Endothelial cell of umbilical vein (primary cell): ENCODE data around the gene RAP1GAP. TPM values are rescaled to one million over a fixed set of nuclear protein-coding genes. Genes with fewer than 3 reads are reported as not detected.

Experiments
- BruUV-seq: library from RNA; stranded (reverse); fragments of 400-500 nt; replicated peaks from 2 replicates; lab custom pipeline; 2021; lab: Mats Ljungman, UMichigan
- CTCF ChIA-PET: fragments of 300-600, 350-600 bp; sonication (Branson Sonifier 250); formaldehyde crosslinking; loops from one replicate; lab custom pipeline; 2021; ENCODE audit warnings: antibody characterized with exemption, inconsistent platforms; lab: Charles Lee
- POLR2A ChIA-PET: fragments of 300-600, 350-600 bp; sonication (Branson Sonifier 250); formaldehyde crosslinking; loops from one replicate; lab custom pipeline; 2021; ENCODE audit warnings: antibody characterized with exemption, inconsistent platforms; lab: Charles Lee
- DNase-seq: peaks from one replicate; pipeline ENCODE4 v3.0.0-alpha.2; 2011; ENCODE audit warnings: low read depth, low spot score
- FAIRE-seq: peaks from 2 replicates; lab custom pipeline; 2011; peaks lifted over from hg19 to GRCh38; lab: Jason Lieb, UNC
- H2AFZ ChIP-seq: 2 replicates; pipeline ENCODE4 v1.6.0; 2012; ENCODE audit warnings: low read depth, low read length, control low read depth, inconsistent platforms
- H3K27ac ChIP-seq: 2 replicates; pipeline ENCODE4 v1.5.1; 2011; ENCODE audit warnings: low read depth, mild to moderate bottlenecking, control low read depth, low read length, moderate library complexity; ENCODE audit not compliant: insufficient read depth
- H3K27me3 ChIP-seq, 2 experiments: 2 replicates each; pipeline versions ENCODE4 v1.6.0 to v1.6.1; 2011; ENCODE audit warnings: low read length in 2 of 2, mixed read lengths in 1 of 2; ENCODE audit not compliant: control insufficient read depth in 2 of 2, insufficient read depth in 2 of 2
- H3K36me3 ChIP-seq, 2 experiments: 2 replicates in 1 of 2; 3 replicates in 1 of 2; pipeline ENCODE4 v1.5.1; 2011; ENCODE audit warnings: low read length in 2 of 2, mild to moderate bottlenecking in 1 of 2, moderate library complexity in 1 of 2; ENCODE audit not compliant: control insufficient read depth in 2 of 2, insufficient read depth in 2 of 2; ENCODE audit errors: extremely low read depth in 1 of 2
- H3K4me1 ChIP-seq: 3 replicates; pipeline ENCODE4 v1.5.1; 2011; ENCODE audit warnings: mild to moderate bottlenecking, low read length; ENCODE audit not compliant: control insufficient read depth, insufficient read depth; ENCODE audit errors: extremely low read depth
- H3K4me2 ChIP-seq: 2 replicates; pipeline ENCODE4 v1.6.1; 2011; ENCODE audit warnings: low read length, control low read depth, mixed read lengths; ENCODE audit not compliant: insufficient read depth
- H3K4me3 ChIP-seq, 3 experiments: fragments of 200-600 bp in 1 of 3; sonication (generic), shearing (Covaris generic) in 1 of 3; replicated peaks in 1 of 3; 2 replicates each; pipeline ENCODE4 v1.5.1; 2011 to 2016; ENCODE audit warnings: control low read depth in 3 of 3, low read length in 3 of 3, mild to moderate bottlenecking in 2 of 3, inconsistent platforms in 1 of 3, low read depth in 1 of 3, moderate library complexity in 1 of 3; ENCODE audit not compliant: insufficient read depth in 1 of 3
- H3K79me2 ChIP-seq: 2 replicates; pipeline ENCODE4 v1.6.0; 2012; ENCODE audit warnings: low read length, inconsistent platforms; ENCODE audit not compliant: control insufficient read depth, insufficient read depth
- H3K9ac ChIP-seq: replicated peaks from 2 replicates; pipeline ENCODE3; 2011; ENCODE audit warnings: low read length, control low read depth; ENCODE audit not compliant: insufficient read depth; ENCODE audit errors: extremely low read depth
- H3K9me1 ChIP-seq: replicated peaks from 3 replicates; pipeline ENCODE4 v1.6.0; 2011; ENCODE audit warnings: mild to moderate bottlenecking, low read length; ENCODE audit not compliant: control insufficient read depth, insufficient read depth; ENCODE audit errors: extremely low read depth
- H3K9me3 ChIP-seq: replicated peaks from 2 replicates; pipeline ENCODE4 v1.5.1; 2012; ENCODE audit warnings: low read length, inconsistent platforms; ENCODE audit not compliant: control insufficient read depth, insufficient read depth
- H4K20me1 ChIP-seq: replicated peaks from 2 replicates; pipeline ENCODE3; 2011; ENCODE audit warnings: mild to moderate bottlenecking, low read length; ENCODE audit not compliant: control insufficient read depth, insufficient read depth; ENCODE audit errors: extremely low read depth
- EZH2 ChIP-seq: IDR thresholded peaks from 2 replicates; pipeline ENCODE4 v1.6.1; 2012; ENCODE audit warnings: borderline replicate concordance, low read depth, mild to moderate bottlenecking, moderate library complexity, low read length, inconsistent platforms; ENCODE audit not compliant: severe bottlenecking
- FOS ChIP-seq: IDR thresholded peaks from 2 replicates; pipeline ENCODE4 v1.6.1; 2011; ENCODE audit warnings: mild to moderate bottlenecking, low read length, moderate library complexity, borderline replicate concordance; ENCODE audit not compliant: insufficient read depth
- GATA2 ChIP-seq: IDR thresholded peaks from 2 replicates; pipeline ENCODE4 v1.7.0; 2011; ENCODE audit warnings: low read depth, mild to moderate bottlenecking, moderate library complexity, mixed read lengths, low read length; ENCODE audit not compliant: insufficient read length, insufficient read depth
- JUN ChIP-seq: IDR thresholded peaks from 2 replicates; pipeline ENCODE4 v1.6.1; 2011; ENCODE audit warnings: borderline replicate concordance, low read depth; ENCODE audit not compliant: insufficient read length, insufficient read depth
- MAX ChIP-seq: IDR thresholded peaks from 2 replicates; pipeline ENCODE4 v1.6.1; 2011; ENCODE audit not compliant: insufficient read depth, insufficient read length
- MYC ChIP-seq: IDR thresholded peaks from one replicate; pipeline ENCODE4 v1.6.1; 2011; ENCODE audit warnings: mild to moderate bottlenecking, low read depth, low read length
- POLR2A ChIP-seq: IDR thresholded peaks from 2 replicates; pipeline ENCODE4 v1.6.1; 2012; ENCODE audit warnings: low read depth, mild to moderate bottlenecking, control low read depth, low read length
- POLR2AphosphoS5 ChIP-seq: IDR thresholded peaks from 2 replicates; pipeline ENCODE4 v1.6.1; 2012; ENCODE audit warnings: low read depth, mild to moderate bottlenecking, control low read depth, low read length, moderate library complexity; ENCODE audit not compliant: insufficient read depth
- dilution Hi-C: fragments of 300-500 bp; cut with MboI; formaldehyde crosslinking; loops from one replicate; pipeline ENCODE4 v1.15.0; 2019; ENCODE audit warnings: low sequenced_read_pairs; ENCODE audit not compliant: extremely low pct_ligation_motif_present
- intact Hi-C: fragments of 100-400 bp; cut with micrococcal nuclease; formaldehyde crosslinking; loops from one replicate; pipeline ENCODE4 v1.10.0; 2022
- polyA plus RNA-seq, 4 experiments: library from polyadenylated mRNA; depleted of rRNA in 3 of 4; stranded (reverse) in 3 of 4; unstranded in 1 of 4; fragments of >200 nt; gene quantifications; 2 replicates each; pipeline versions ENCODE4 v1.2.1 to v1.2.3, GENCODE V29; 2011 to 2012; ENCODE audit warnings: missing spikeins in 1 of 4
- total RNA-seq: library from RNA; stranded (reverse); gene quantifications from 2 replicates; pipeline ENCODE4 v1.2.3, GENCODE V29; 2021
- TF ChIP-seq, protein P1 (sequence below), 2 donors: IDR thresholded peaks; 1 replicate in 1 of 2; 2 replicates in 1 of 2; pipeline ENCODE4 v1.5.1; 2011; ENCODE audit warnings: low read length in 2 of 2, mild to moderate bottlenecking in 2 of 2, moderate library complexity in 2 of 2, control low read depth in 1 of 2, inconsistent platforms in 1 of 2, low read depth in 1 of 2; ENCODE audit not compliant: insufficient read depth in 1 of 2; ENCODE audit errors: extremely low read depth in 1 of 2

RAP1GAP gene
- total and polyA plus RNA-seq, 2 donors (not counting 3 experiments of a cell fraction or from before 2014, with no cell fraction given): 0.07 to 0.20 TPM

GRCh38 chr1:21597753-21598152, 71.4 kb downstream of the RAP1GAP start:
- no peak overlapping the region for H3K27ac ChIP-seq
- FAIRE-seq: no peak
- no peak for DNase-seq
- intact Hi-C loops (no loop called here), dilution Hi-C loops (no loop called here)
- H3K9me3 ChIP-seq: no peaks in the 10 kb centered on the region
- H3K4me3 ChIP-seq: no peak overlapping the region
- CTCF ChIA-PET: interaction anchor here (0.8 to 3.3 kb wide), 2 partner anchors 9 to 227 kb away, joined by 3 to 71 read pairs; no protein-coding TSS in a partner anchor
- H3K79me2 ChIP-seq: no peaks in the 10 kb centered on the region
- BruUV-seq: no TSS peak
- no peaks in the 10 kb centered on the region for H3K36me3 ChIP-seq
- H3K4me1 ChIP-seq: no peaks in the 10 kb centered on the region
- H2AFZ ChIP-seq: no peak overlapping the region
- TF ChIP-seq, protein P1, sequence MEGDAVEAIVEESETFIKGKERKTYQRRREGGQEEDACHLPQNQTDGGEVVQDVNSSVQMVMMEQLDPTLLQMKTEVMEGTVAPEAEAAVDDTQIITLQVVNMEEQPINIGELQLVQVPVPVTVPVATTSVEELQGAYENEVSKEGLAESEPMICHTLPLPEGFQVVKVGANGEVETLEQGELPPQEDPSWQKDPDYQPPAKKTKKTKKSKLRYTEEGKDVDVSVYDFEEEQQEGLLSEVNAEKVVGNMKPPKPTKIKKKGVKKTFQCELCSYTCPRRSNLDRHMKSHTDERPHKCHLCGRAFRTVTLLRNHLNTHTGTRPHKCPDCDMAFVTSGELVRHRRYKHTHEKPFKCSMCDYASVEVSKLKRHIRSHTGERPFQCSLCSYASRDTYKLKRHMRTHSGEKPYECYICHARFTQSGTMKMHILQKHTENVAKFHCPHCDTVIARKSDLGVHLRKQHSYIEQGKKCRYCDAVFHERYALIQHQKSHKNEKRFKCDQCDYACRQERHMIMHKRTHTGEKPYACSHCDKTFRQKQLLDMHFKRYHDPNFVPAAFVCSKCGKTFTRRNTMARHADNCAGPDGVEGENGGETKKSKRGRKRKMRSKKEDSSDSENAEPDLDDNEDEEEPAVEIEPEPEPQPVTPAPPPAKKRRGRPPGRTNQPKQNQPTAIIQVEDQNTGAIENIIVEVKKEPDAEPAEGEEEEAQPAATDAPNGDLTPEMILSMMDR (IDR thresholded peaks at IDR 0.05; ENCODE audit: extremely low read depth in 1 of 2, insufficient read depth in 1 of 2, low read depth in 1 of 2, low read length in 2 of 2): no peak
- TF ChIP-seq POLR2A: no peak
- TF ChIP-seq GATA2: no peak
- no peak for TF ChIP-seq EZH2
- TF ChIP-seq JUN: no peak
- TF ChIP-seq MAX: no peak
- TF ChIP-seq MYC: no peak
- no peak for TF ChIP-seq POLR2AphosphoS5
- no peak for TF ChIP-seq FOS
- no peak overlapping the region for H3K9ac ChIP-seq
- POLR2A ChIA-PET: no interaction called here
- H3K9me1 ChIP-seq: no peaks in the 10 kb centered on the region
- H3K4me2 ChIP-seq: no peak overlapping the region
- H4K20me1 ChIP-seq: no peaks in the 10 kb centered on the region
- H3K27me3 ChIP-seq: peaks cover 0 to 3% of the 10 kb centered on the region in 2 experiments
